HG03025 (cell line): ENCODE results near the gene SLC26A11.

ENCODE experiments used
- ATAC-seq: cut with Tn5 transposase; IDR thresholded peaks from one replicate; pipeline ENCODE4 v1.9.1; 2021; ENCODE audit warnings: mild to moderate bottlenecking, moderate library complexity; ENCODE audit not compliant: unreplicated experiment, low FRiP score

SLC26A11 gene

GRCh38 chr17:80220054-80220735 is at the start of gene SLC26A11, which contains the start of gene SGSH:
TSS of gene SLC26A11 (plus strand) at chr17:80220427. CDS start at chr17:80221561, 1,134 bp downstream.
TSS of gene SGSH (minus strand) at chr17:80220333. CDS start at chr17:80220313, 20 bp downstream.
- no peak for ATAC-seq

- no peak for ATAC-seq
Measured at GRCh38 chr17:80171681-80172080, 48.5 kb upstream of the SLC26A11 start.

- no peak for ATAC-seq
Measured at GRCh38 chr17:80173126-80173525, 47.1 kb upstream of the SLC26A11 start.

- no peak for ATAC-seq
Measured at GRCh38 chr17:80173916-80174315, 46.3 kb upstream of the SLC26A11 start.

- no peak for ATAC-seq
Measured at GRCh38 chr17:80176757-80177156, 43.5 kb upstream of the SLC26A11 start.

- ATAC-seq = no peak
Measured at GRCh38 chr17:80177986-80178595, 42.1 kb upstream of the SLC26A11 start.

GRCh38 chr17:80180192-80180591 is 40.0 kb upstream of the SLC26A11 start:
- no peak for ATAC-seq

- ATAC-seq = no peak
Measured at GRCh38 chr17:80181431-80181830, 38.8 kb upstream of the SLC26A11 start.

- no peak for ATAC-seq
Measured at GRCh38 chr17:80182118-80182844, 37.9 kb upstream of the SLC26A11 start.

GRCh38 chr17:80182845-80183223 is 37.4 kb upstream of the SLC26A11 start:
- ATAC-seq = no peak

GRCh38 chr17:80183581-80184422 is 36.4 kb upstream of the SLC26A11 start:
- ATAC-seq = no peak

GRCh38 chr17:80184423-80184714 is 35.9 kb upstream of the SLC26A11 start:
- no peak for ATAC-seq

GRCh38 chr17:80185968-80186367 is 34.3 kb upstream of the SLC26A11 start:
- no peak for ATAC-seq

GRCh38 chr17:80187090-80187489 is 33.1 kb upstream of the SLC26A11 start:
- no peak for ATAC-seq

- no peak for ATAC-seq
Measured at GRCh38 chr17:80187515-80187941, 32.7 kb upstream of the SLC26A11 start.

GRCh38 chr17:80189611-80190010 is 30.6 kb upstream of the SLC26A11 start:
- no peak for ATAC-seq

GRCh38 chr17:80190716-80191115 is 29.5 kb upstream of the SLC26A11 start:
- no peak for ATAC-seq

GRCh38 chr17:80191192-80191591 is 29.0 kb upstream of the SLC26A11 start:
- no peak for ATAC-seq

GRCh38 chr17:80191865-80192661 is 28.2 kb upstream of the SLC26A11 start:
- ATAC-seq = no peak

GRCh38 chr17:80195141-80195540 is 25.1 kb upstream of the SLC26A11 start:
- ATAC-seq = no peak
